ENCODE data around the gene ZNF75A. TPM values are rescaled to one million over a fixed set of nuclear protein-coding genes. Genes with fewer than 3 reads are reported as not detected.

The ZNF75A gene
- total RNA-seq, 2 experiments from 2014 or later, result 63.6 to 63.8 TPM

GRCh38 chr16:3358871-3359270 is 53.6 kb downstream of the ZNF75A start:
- H3K27me3 Mint-ChIP-seq, result peaks cover 6% of the 10 kb centered on the region
- no peak for DNase-seq

DNA sequence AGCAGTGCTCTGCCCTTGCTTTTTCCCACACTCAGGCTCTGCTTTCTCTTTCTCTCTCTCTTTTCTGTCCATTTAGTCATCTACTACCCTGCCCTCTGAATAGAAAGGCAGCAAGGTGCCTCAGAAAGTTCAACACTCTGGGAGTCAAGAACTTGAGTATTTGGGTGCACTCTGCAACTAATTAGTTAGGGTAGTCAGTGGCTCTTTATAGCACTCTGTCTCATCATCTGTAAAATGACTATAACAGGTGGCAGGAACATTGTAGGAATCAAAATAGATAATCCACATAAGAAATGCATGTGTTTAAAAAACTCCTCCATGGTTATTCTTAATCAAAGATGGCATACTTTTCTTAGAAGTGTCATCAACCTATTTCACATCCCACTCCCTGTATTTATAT is 57.6 kb downstream of the ZNF75A start:
- Mint-ChIP-seq H3K4me1 (peaks cover 9% of the 10 kb centered on the region), H3K27me3 (peaks cover 6% of the 10 kb centered on the region), H3K27ac (no peak overlapping the region), H3K36me3 (peaks cover 11% of the 10 kb centered on the region), H3K9me3 (peaks cover 29% of the 10 kb centered on the region), H3K4me3 (no peak overlapping the region)
- POLR2A ChIA-PET, result interaction anchor here (0.6 kb wide), 1 partner anchor 138 kb away, joined by 5 read pairs; no protein-coding TSS in a partner anchor
- ATAC-seq (ENCODE audit: low read depth) (no peak), DNase-seq (no peak)

More at GRCh38 chr16:3358871-3359270, 53.6 kb downstream of the ZNF75A start:
- Mint-ChIP-seq H3K27ac (no peak overlapping the region), H3K4me1 (no peaks in the 10 kb centered on the region), H3K4me3 (no peak overlapping the region), H3K36me3 (no peaks in the 10 kb centered on the region), H3K9me3 (peaks cover 30% of the 10 kb centered on the region)
- POLR2A ChIA-PET, result no interaction called here
- no peak for ATAC-seq (ENCODE audit: low read depth)

- peaks cover 6% of the 10 kb centered on the region for H3K27me3 Mint-ChIP-seq
- no peak overlapping the region for H3K4me3 Mint-ChIP-seq
- peak overlapping the region; percentile 49 for H3K27ac Mint-ChIP-seq
- POLR2A ChIA-PET, result no interaction called here
- H3K9me3 Mint-ChIP-seq, result peaks cover 29% of the 10 kb centered on the region
- peaks cover 9% of the 10 kb centered on the region for H3K4me1 Mint-ChIP-seq
- ATAC-seq (ENCODE audit: low read depth), result no peak
- H3K36me3 Mint-ChIP-seq, result peaks cover 11% of the 10 kb centered on the region
- DNase-seq, result no peak
Measured at GRCh38 chr16:3363793-3364192, 58.5 kb downstream of the ZNF75A start.

- H3K27ac Mint-ChIP-seq, result peak overlapping the region; percentile 89
- ATAC-seq (ENCODE audit: low read depth), result peak; percentile 97
Measured at GRCh38 chr16:3364774-3365427, 59.6 kb downstream of the ZNF75A start.

More at GRCh38 chr16:3364774-3365427, 59.6 kb downstream of the ZNF75A start:
- peaks cover 11% of the 10 kb centered on the region for H3K36me3 Mint-ChIP-seq
- peaks cover 4% of the 10 kb centered on the region for H3K27me3 Mint-ChIP-seq
- H3K9me3 Mint-ChIP-seq, result peaks cover 23% of the 10 kb centered on the region
- H3K4me1 Mint-ChIP-seq, result peaks cover 9% of the 10 kb centered on the region
- POLR2A ChIA-PET, result interaction anchor here (0.6 to 1.7 kb wide), 13 partner anchors 11 to 281 kb away, joined by 3 to 12 read pairs (median 4); partner anchors contain the start of genes NAA60, ZNF174, ZNF597 and ZSCAN32
- H3K4me3 Mint-ChIP-seq, result peak overlapping the region; percentile 82
- peak; percentile 87 for DNase-seq

Other genes starting within 250 kb of the ZNF75A start
- 1,000 to 10,000 TPM; 2,319 to 2,425 TPM for gene IL32, start 239.9 kb upstream of the ZNF75A start, total RNA-seq
- under 1 TPM; 0.37 to 0.39 TPM for gene ZSCAN10, start 206.2 kb upstream of the ZNF75A start, total RNA-seq
- gene ZNF205, start 192.9 kb upstream of the ZNF75A start, total RNA-seq, result not detected
- gene ZNF213, start 170.5 kb upstream of the ZNF75A start, total RNA-seq, result 10 to 100 TPM; 12.9 to 13.3 TPM
- gene OR1F1, start 117.3 kb upstream of the ZNF75A start, total RNA-seq, result not detected
- 10 to 100 TPM; 16.5 to 19.5 TPM for gene ZNF200, start 70.3 kb upstream of the ZNF75A start, total RNA-seq
- under 1 TPM; 0.23 to 0.39 TPM for gene MEFV, start 48.9 kb upstream of the ZNF75A start, total RNA-seq
- 10 to 100 TPM; 34.7 to 36.7 TPM for gene ZNF263, start 22.0 kb upstream of the ZNF75A start, total RNA-seq
- gene TIGD7, start 67 bp upstream of the ZNF75A start, total RNA-seq, result 10 to 100 TPM; 10.3 to 12.1 TPM
- gene OR2C1, start 50.4 kb downstream of the ZNF75A start, total RNA-seq, result not detected
- 10 to 100 TPM; 20.5 to 22.5 TPM for gene ZSCAN32, start 95.5 kb downstream of the ZNF75A start, total RNA-seq
- gene ZNF174, start 95.7 kb downstream of the ZNF75A start, total RNA-seq, result 10 to 100 TPM; 15.5 to 16.0 TPM
- 1 to 10 TPM; 3.6 to 4.2 TPM for gene ZNF597, start 138.0 kb downstream of the ZNF75A start, total RNA-seq
- gene NAA60, start 138.2 kb downstream of the ZNF75A start, total RNA-seq, result 10 to 100 TPM; 54.0 to 54.6 TPM
- not detected for gene C16orf90, start 190.0 kb downstream of the ZNF75A start, total RNA-seq
- 10 to 100 TPM; 22.9 to 26.8 TPM for gene CLUAP1, start 195.5 kb downstream of the ZNF75A start, total RNA-seq

All from activated naive CD8-positive, alpha-beta T cell treated with anti-CD3 and anti-CD28 coated beads, Interleukin-2, amount 10 ng/mL, durations not matched to agents 7 days and 5 days (primary cell).